Measurements from ENCODE around the gene PLXNA3.

PLXNA3 gene

GRCh38 chrX:154429711-154430110, 28.4 kb upstream of the PLXNA3 start:
- Mint-ChIP-seq H3K4me3 (peak overlapping the region; percentile 82 to 91), H3K9me3 (no peaks in the 10 kb centered on the region), H3K27ac (peak overlapping the region; percentile 47), H3K27me3 (no peaks in the 10 kb centered on the region), H3K4me1 (peaks cover 29 to 37% of the 10 kb centered on the region in 2 donors), H3K36me3 (peaks cover 18 to 24% of the 10 kb centered on the region in 2 donors)
- ATAC-seq (replicated peaks) (peak; percentile 55 to 62), DNase-seq (no peak)

GRCh38 chrX:154430479-154430878, 27.6 kb upstream of the PLXNA3 start:
- Mint-ChIP-seq H3K27ac (no peak overlapping the region), H3K4me1 (peaks cover 32 to 37% of the 10 kb centered on the region in 2 donors), H3K36me3 (peaks cover 18 to 30% of the 10 kb centered on the region in 2 donors), H3K9me3 (no peaks in the 10 kb centered on the region), H3K27me3 (no peaks in the 10 kb centered on the region), H3K4me3 (peak overlapping the region; percentile 22 to 91)
- ATAC-seq (replicated peaks) (no peak), DNase-seq (no peak)

- no peaks in the 10 kb centered on the region for H3K27me3 Mint-ChIP-seq
- peaks cover 32 to 37% of the 10 kb centered on the region in 2 donors for H3K4me1 Mint-ChIP-seq
- no peaks in the 10 kb centered on the region for H3K9me3 Mint-ChIP-seq
- DNase-seq, result no peak
- H3K27ac Mint-ChIP-seq, result no peak overlapping the region
- H3K4me3 Mint-ChIP-seq, result peak overlapping the region; percentile 22 to 91
- ATAC-seq (replicated peaks), result no peak
- peaks cover 18 to 34% of the 10 kb centered on the region in 2 donors for H3K36me3 Mint-ChIP-seq
Observed at GRCh38 chrX:154430916-154431315, 27.2 kb upstream of the PLXNA3 start.

- H3K4me3 Mint-ChIP-seq, result peak overlapping the region in 1 of 2 donors; percentile 11
- no peak for DNase-seq
- no peak overlapping the region for H3K27ac Mint-ChIP-seq
- ATAC-seq (replicated peaks), result no peak
- H3K9me3 Mint-ChIP-seq, result no peaks in the 10 kb centered on the region
- peaks cover 18 to 38% of the 10 kb centered on the region in 2 donors for H3K36me3 Mint-ChIP-seq
- peaks cover 34 to 37% of the 10 kb centered on the region in 2 donors for H3K4me1 Mint-ChIP-seq
- no peaks in the 10 kb centered on the region for H3K27me3 Mint-ChIP-seq
Observed at GRCh38 chrX:154431341-154431740, 26.7 kb upstream of the PLXNA3 start.

GRCh38 chrX:154432210-154432609, 25.9 kb upstream of the PLXNA3 start:
- Mint-ChIP-seq H3K27me3 (no peaks in the 10 kb centered on the region), H3K27ac (no peak overlapping the region), H3K9me3 (no peaks in the 10 kb centered on the region), H3K4me1 (peaks cover 34 to 37% of the 10 kb centered on the region in 2 donors), H3K36me3 (peaks cover 18 to 40% of the 10 kb centered on the region in 2 donors), H3K4me3 (no peak overlapping the region)
- ATAC-seq (replicated peaks) (no peak), DNase-seq (no peak)

GRCh38 chrX:154433605-154434004, 24.5 kb upstream of the PLXNA3 start:
- H3K9me3 Mint-ChIP-seq, result peaks cover 0 to 4% of the 10 kb centered on the region in 2 donors
- ATAC-seq (replicated peaks), result no peak
- no peaks in the 10 kb centered on the region for H3K27me3 Mint-ChIP-seq
- peaks cover 20 to 41% of the 10 kb centered on the region in 2 donors for H3K36me3 Mint-ChIP-seq
- H3K27ac Mint-ChIP-seq, result peak overlapping the region; percentile 26
- peaks cover 29 to 30% of the 10 kb centered on the region in 2 donors for H3K4me1 Mint-ChIP-seq
- H3K4me3 Mint-ChIP-seq, result no peak overlapping the region
- DNase-seq, result no peak

GRCh38 chrX:154434394-154435168, 23.5 kb upstream of the PLXNA3 start:
- no peak overlapping the region for H3K27ac Mint-ChIP-seq
- H3K4me3 Mint-ChIP-seq, result no peak overlapping the region
- H3K4me1 Mint-ChIP-seq, result peaks cover 24% of the 10 kb centered on the region in 2 donors
- no peak for DNase-seq
- ATAC-seq (replicated peaks), result no peak
- H3K27me3 Mint-ChIP-seq, result no peaks in the 10 kb centered on the region
- peaks cover 0 to 4% of the 10 kb centered on the region in 2 donors for H3K9me3 Mint-ChIP-seq
- peaks cover 20 to 43% of the 10 kb centered on the region in 2 donors for H3K36me3 Mint-ChIP-seq

- peaks cover 20 to 23% of the 10 kb centered on the region in 2 donors for H3K4me1 Mint-ChIP-seq
- no peaks in the 10 kb centered on the region for H3K27me3 Mint-ChIP-seq
- ATAC-seq (replicated peaks), result no peak
- H3K36me3 Mint-ChIP-seq, result peaks cover 20 to 46% of the 10 kb centered on the region in 2 donors
- H3K4me3 Mint-ChIP-seq, result no peak overlapping the region
- DNase-seq, result no peak
- no peak overlapping the region for H3K27ac Mint-ChIP-seq
- peaks cover 0 to 4% of the 10 kb centered on the region in 2 donors for H3K9me3 Mint-ChIP-seq
Observed at GRCh38 chrX:154435171-154435733, 22.8 kb upstream of the PLXNA3 start.

GRCh38 chrX:154436374-154436982, 21.6 kb upstream of the PLXNA3 start:
- ATAC-seq (replicated peaks), result peak; percentile 79 to 81
- Mint-ChIP-seq H3K27ac (peak overlapping the region; percentile 94), H3K36me3 (peaks cover 15 to 49% of the 10 kb centered on the region in 2 donors), H3K4me1 (peaks cover 8 to 14% of the 10 kb centered on the region in 2 donors), H3K9me3 (peaks cover 0 to 4% of the 10 kb centered on the region in 2 donors), H3K4me3 (peak overlapping the region; percentile 83 to 85), H3K27me3 (no peaks in the 10 kb centered on the region)
- DNase-seq, result peak; percentile 15

- Mint-ChIP-seq H3K36me3 (peaks cover 13 to 50% of the 10 kb centered on the region in 2 donors), H3K27me3 (no peaks in the 10 kb centered on the region), H3K9me3 (peaks cover 0 to 4% of the 10 kb centered on the region in 2 donors), H3K4me3 (peak within 1 kb of the TSS; percentile 86 to 89), H3K4me1 (peaks cover 4 to 10% of the 10 kb centered on the region in 2 donors), H3K27ac (peak within 1 kb of the TSS; percentile 94)
- ATAC-seq (replicated peaks), result peak; percentile 60 to 74
- DNase-seq, result peak; percentile 42
Observed at GRCh38 chrX:154436983-154437752, 20.9 kb upstream of the PLXNA3 start, which contains the start of gene GDI1. TSS of gene GDI1 (plus strand) at chrX:154437154. CDS start at chrX:154437255, 101 bp downstream.

- DNase-seq, result no peak
- no peak for ATAC-seq (replicated peaks)
- H3K9me3 Mint-ChIP-seq, result peaks cover 0 to 4% of the 10 kb centered on the region in 2 donors
- peak overlapping the region; percentile 86 to 89 for H3K4me3 Mint-ChIP-seq
- H3K27me3 Mint-ChIP-seq, result no peaks in the 10 kb centered on the region
- peaks cover 13 to 43% of the 10 kb centered on the region in 2 donors for H3K36me3 Mint-ChIP-seq
- peak overlapping the region; percentile 17 for H3K27ac Mint-ChIP-seq
- H3K4me1 Mint-ChIP-seq, result peaks cover 2 to 9% of the 10 kb centered on the region in 2 donors
Observed at GRCh38 chrX:154437971-154438893, 19.8 kb upstream of the PLXNA3 start.

- DNase-seq, result no peak
- no peak overlapping the region for H3K4me3 Mint-ChIP-seq
- no peak for ATAC-seq (replicated peaks)
- peaks cover 7 to 12% of the 10 kb centered on the region in 2 donors for H3K4me1 Mint-ChIP-seq
- peaks cover 3 to 38% of the 10 kb centered on the region in 2 donors for H3K36me3 Mint-ChIP-seq
- H3K27ac Mint-ChIP-seq, result no peak overlapping the region
- H3K9me3 Mint-ChIP-seq, result peaks cover 0 to 4% of the 10 kb centered on the region in 2 donors
- H3K27me3 Mint-ChIP-seq, result no peaks in the 10 kb centered on the region
Observed at GRCh38 chrX:154439841-154440240, 18.2 kb upstream of the PLXNA3 start.
